Loucy (cell line): Measurements from ENCODE around the gene OR51B5.

Experiments
- H2AFZ ChIP-seq: fragments of 200-600 bp; sonication (generic); 2 replicates; pipeline ENCODE4 v1.6.0; 2016; ENCODE audit warnings: antibody characterized with exemption, mild to moderate bottlenecking, low read length, moderate library complexity
- H3F3A ChIP-seq: fragments of 200-600 bp; 2 replicates; pipeline ENCODE4 v1.6.0; 2016; ENCODE audit warnings: antibody characterized with exemption, low read depth, mild to moderate bottlenecking
- H3K27me3 ChIP-seq: fragments of 200-600 bp; sonication (generic); 2 replicates; pipeline ENCODE4 v1.6.1; 2014; ENCODE audit warnings: low read length, mild to moderate bottlenecking; ENCODE audit not compliant: insufficient read depth, poor library complexity, severe bottlenecking
- H3K36me3 ChIP-seq: fragments of 200-600 bp; sonication (generic); 2 replicates; pipeline ENCODE4 v1.6.1; 2016; ENCODE audit warnings: low read length; ENCODE audit not compliant: insufficient read depth
- H3K4me1 ChIP-seq: fragments of 200-600 bp; sonication (generic); 2 replicates; pipeline ENCODE4 v1.5.1; 2014; ENCODE audit warnings: low read length, mild to moderate bottlenecking; ENCODE audit not compliant: insufficient read depth, poor library complexity, severe bottlenecking
- H3K4me2 ChIP-seq: fragments of 200-600 bp; sonication (generic); 2 replicates; pipeline ENCODE4 v1.6.0; 2014; ENCODE audit warnings: antibody characterized with exemption, low read length, low read depth, mild to moderate bottlenecking; ENCODE audit not compliant: poor library complexity, severe bottlenecking
- H3K4me3 ChIP-seq: fragments of 200-600 bp; sonication (generic); 2 replicates; pipeline ENCODE4 v1.5.1; 2014; ENCODE audit warnings: low read length, mild to moderate bottlenecking, mixed read lengths; ENCODE audit not compliant: poor library complexity, severe bottlenecking
- H3K79me2 ChIP-seq: fragments of 200-600 bp; sonication (generic); 2 replicates; pipeline ENCODE4 v1.6.1; 2014; ENCODE audit warnings: low read length; ENCODE audit not compliant: insufficient read depth
- H3K9ac ChIP-seq: fragments of 200-600 bp; sonication (generic); 2 replicates; pipeline ENCODE4 v1.6.0; 2014; ENCODE audit warnings: mild to moderate bottlenecking, low read depth, low read length, moderate library complexity; ENCODE audit not compliant: poor library complexity, severe bottlenecking
- H3K9me2 ChIP-seq: fragments of 200-600 bp; sonication (generic); replicated peaks from 2 replicates; pipeline ENCODE4 v1.6.1; 2016; ENCODE audit warnings: low read depth, low read length, mixed read lengths
- H3K9me3 ChIP-seq: fragments of 200-600 bp; sonication (generic); 2 replicates; pipeline ENCODE4 v1.6.1; 2014; ENCODE audit warnings: mild to moderate bottlenecking, antibody characterized with exemption, low read length, low read depth; ENCODE audit not compliant: insufficient read depth
- H4K20me1 ChIP-seq: fragments of 200-600 bp; sonication (generic); 2 replicates; pipeline ENCODE4 v1.6.0; 2014; ENCODE audit warnings: antibody characterized with exemption, low read length, mild to moderate bottlenecking; ENCODE audit not compliant: insufficient read depth, poor library complexity, severe bottlenecking
- EZH2phosphoT487 ChIP-seq: fragments of 200-600 bp; IDR thresholded peaks from 2 replicates; pipeline ENCODE4 v1.6.1; 2018; ENCODE audit warnings: antibody characterized with exemption, mild to moderate bottlenecking, moderate library complexity, borderline replicate concordance
- TF ChIP-seq, protein P1 (sequence below): fragments of 200-600 bp; sonication (generic); conservative IDR thresholded peaks from 2 replicates; pipeline ENCODE4 v1.5.1; 2014; ENCODE audit warnings: mild to moderate bottlenecking, antibody characterized with exemption, low read length

Gene OR51B5, protein sequence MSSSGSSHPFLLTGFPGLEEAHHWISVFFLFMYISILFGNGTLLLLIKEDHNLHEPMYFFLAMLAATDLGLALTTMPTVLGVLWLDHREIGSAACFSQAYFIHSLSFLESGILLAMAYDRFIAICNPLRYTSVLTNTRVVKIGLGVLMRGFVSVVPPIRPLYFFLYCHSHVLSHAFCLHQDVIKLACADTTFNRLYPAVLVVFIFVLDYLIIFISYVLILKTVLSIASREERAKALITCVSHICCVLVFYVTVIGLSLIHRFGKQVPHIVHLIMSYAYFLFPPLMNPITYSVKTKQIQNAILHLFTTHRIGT

GRCh38 chr11:5343474-5344335 lies at the start of gene OR51B5:
Gene OR51B5 (minus strand): TSS chr11:5343524. CDS start chr11:5343524, 0 bp downstream.
- no peak for TF ChIP-seq EZH2phosphoT487
- TF ChIP-seq, protein P1, sequence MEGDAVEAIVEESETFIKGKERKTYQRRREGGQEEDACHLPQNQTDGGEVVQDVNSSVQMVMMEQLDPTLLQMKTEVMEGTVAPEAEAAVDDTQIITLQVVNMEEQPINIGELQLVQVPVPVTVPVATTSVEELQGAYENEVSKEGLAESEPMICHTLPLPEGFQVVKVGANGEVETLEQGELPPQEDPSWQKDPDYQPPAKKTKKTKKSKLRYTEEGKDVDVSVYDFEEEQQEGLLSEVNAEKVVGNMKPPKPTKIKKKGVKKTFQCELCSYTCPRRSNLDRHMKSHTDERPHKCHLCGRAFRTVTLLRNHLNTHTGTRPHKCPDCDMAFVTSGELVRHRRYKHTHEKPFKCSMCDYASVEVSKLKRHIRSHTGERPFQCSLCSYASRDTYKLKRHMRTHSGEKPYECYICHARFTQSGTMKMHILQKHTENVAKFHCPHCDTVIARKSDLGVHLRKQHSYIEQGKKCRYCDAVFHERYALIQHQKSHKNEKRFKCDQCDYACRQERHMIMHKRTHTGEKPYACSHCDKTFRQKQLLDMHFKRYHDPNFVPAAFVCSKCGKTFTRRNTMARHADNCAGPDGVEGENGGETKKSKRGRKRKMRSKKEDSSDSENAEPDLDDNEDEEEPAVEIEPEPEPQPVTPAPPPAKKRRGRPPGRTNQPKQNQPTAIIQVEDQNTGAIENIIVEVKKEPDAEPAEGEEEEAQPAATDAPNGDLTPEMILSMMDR, result no peak
- Histone ChIP-seq H3K4me2 (no peak within 1 kb of the TSS), H3K79me2 (no peaks in the 10 kb centered on the region), H3F3A (no peaks in the 10 kb centered on the region), H3K27me3 (no peaks in the 10 kb centered on the region), H3K9me3 (no peaks in the 10 kb centered on the region), H3K4me1 (no peaks in the 10 kb centered on the region), H3K36me3 (no peaks in the 10 kb centered on the region), H2AFZ (no peak within 1 kb of the TSS), H4K20me1 (no peaks in the 10 kb centered on the region), H3K9me2 (no peaks in the 10 kb centered on the region), H3K9ac (no peak within 1 kb of the TSS), H3K4me3 (no peak within 1 kb of the TSS)

- Histone ChIP-seq H3K4me1 (no peaks in the 10 kb centered on the region), H3K9ac (no peak overlapping the region), H2AFZ (no peak overlapping the region), H3K79me2 (no peaks in the 10 kb centered on the region), H3F3A (no peaks in the 10 kb centered on the region), H3K27me3 (no peaks in the 10 kb centered on the region), H4K20me1 (no peaks in the 10 kb centered on the region), H3K4me2 (no peak overlapping the region), H3K9me2 (0 out of 2 replicates have a peak, but pooled peaks cover 3% of the 10 kb centered on the region), H3K36me3 (no peaks in the 10 kb centered on the region), H3K4me3 (no peak overlapping the region), H3K9me3 (no peaks in the 10 kb centered on the region)
- no peak for TF ChIP-seq EZH2phosphoT487
- TF ChIP-seq, protein P1, result peak; percentile 24; the same call in 1 of the 2 replicates
Observed at GRCh38 chr11:5390210-5390609, 46.9 kb upstream of the OR51B5 start.

DNA sequence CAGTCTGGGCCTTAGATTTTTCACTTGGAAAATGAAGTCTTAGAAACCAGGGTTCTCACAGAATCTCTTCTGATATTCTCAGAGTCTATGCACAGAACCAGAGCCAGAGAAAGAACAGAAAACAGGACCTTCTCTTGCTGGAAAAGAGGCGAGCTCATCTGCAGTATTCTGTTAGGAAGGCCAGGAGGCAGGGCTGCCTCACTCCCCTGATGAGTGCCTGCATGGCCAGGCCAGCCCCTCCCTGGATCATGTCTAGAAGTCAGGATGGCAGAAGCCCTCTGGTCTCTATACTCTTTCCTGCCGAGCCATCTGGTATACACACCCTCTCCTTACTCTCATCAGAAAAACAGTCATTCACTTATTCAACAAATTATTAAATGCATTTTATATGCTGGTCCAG lies 41.0 kb upstream of the OR51B5 start:
- Histone ChIP-seq H3K9me3 (no peaks in the 10 kb centered on the region), H3K4me2 (no peak overlapping the region), H3K9ac (no peak overlapping the region), H3K9me2 (0 out of 2 replicates have a peak, but pooled peaks cover 3% of the 10 kb centered on the region), H4K20me1 (no peaks in the 10 kb centered on the region), H3K36me3 (no peaks in the 10 kb centered on the region), H3F3A (no peaks in the 10 kb centered on the region), H3K79me2 (no peaks in the 10 kb centered on the region), H2AFZ (no peak overlapping the region), H3K4me1 (no peaks in the 10 kb centered on the region), H3K4me3 (no peak overlapping the region), H3K27me3 (no peaks in the 10 kb centered on the region)
- TF ChIP-seq, protein P1, result no peak
- TF ChIP-seq EZH2phosphoT487, result no peak
